Naive thymus-derived CD4-positive, alpha-beta T cell (primary cell): ENCODE results near the gene POLR3B. TPM values are rescaled to one million over a fixed set of nuclear protein-coding genes. Genes with fewer than 3 reads are reported as not detected.
A peak's percentile ranks its signal among the peaks of the same experiment; 100 is the strongest.
"Not testable (repeated sequence)": the region's sequence is repeated elsewhere in the genome, so short reads cannot be mapped to it uniquely, and the experiment has no call there.

Experiments used
- ATAC-seq: fragments of 150-1000 bp; cut with Tn5 transposase; 2 replicates; pipeline ENCODE4 v1.10.0; 2021; ENCODE audit warnings: mild to moderate bottlenecking, moderate library complexity
- CTCF ChIA-PET: fragments of 350-600 bp; sonication (Branson Sonifier 250); formaldehyde crosslinking; loops from one replicate; lab custom pipeline; 2021; ENCODE audit warnings: antibody characterized with exemption; lab: Charles Lee
- POLR2A ChIA-PET: fragments of 350-600 bp; sonication (Branson Sonifier 250); formaldehyde crosslinking; loops from one replicate; lab custom pipeline; 2021; ENCODE audit warnings: antibody characterized with exemption, inconsistent platforms; lab: Charles Lee
- DNase-seq, 9 donors: peaks; one replicate each; pipeline versions ENCODE4 v3.0.0 to v3.0.0-alpha.2; 2020 to 2022; ENCODE audit warnings: mixed read lengths in 1 of 9
- H3K27ac ChIP-seq: one replicate; pipeline ENCODE4 v1.7.0; 2013; ENCODE audit warnings: mild to moderate bottlenecking, low read depth, low read length, moderate library complexity
- H3K27me3 ChIP-seq, 2 donors: one replicate each; pipeline ENCODE4 v1.7.0; 2013; ENCODE audit warnings: low read length in 2 of 2, mild to moderate bottlenecking in 2 of 2, moderate library complexity in 2 of 2; ENCODE audit not compliant: control insufficient read depth in 2 of 2, insufficient read depth in 2 of 2
- H3K36me3 ChIP-seq, 3 experiments: 1 replicate in 2 of 3; 2 replicates in 1 of 3; pipeline ENCODE4 v1.7.0; 2013; ENCODE audit warnings: low read length in 3 of 3, mild to moderate bottlenecking in 3 of 3, moderate library complexity in 1 of 3; ENCODE audit not compliant: insufficient read depth in 3 of 3, control insufficient read depth in 2 of 3
- H3K4me1 ChIP-seq, 2 donors: one replicate each; pipeline ENCODE4 v1.7.0; 2013; ENCODE audit warnings: low read length in 2 of 2, mild to moderate bottlenecking in 2 of 2, moderate library complexity in 1 of 2; ENCODE audit not compliant: control insufficient read depth in 2 of 2, insufficient read depth in 2 of 2
- H3K4me3 ChIP-seq: 2 replicates; pipeline ENCODE4 v1.7.0; 2013; ENCODE audit warnings: mild to moderate bottlenecking, low read length
- H3K9me3 ChIP-seq, 3 experiments: 1 replicate in 2 of 3; 2 replicates in 1 of 3; pipeline ENCODE4 v1.7.0; 2013; ENCODE audit warnings: low read length in 3 of 3; ENCODE audit not compliant: control insufficient read depth in 2 of 3
- H3K27ac Mint-ChIP-seq, 9 donors: one replicate each; pipeline ENCODE4 v1.8.0; 2020 to 2022; ENCODE audit warnings: mixed read lengths in 9 of 9, mild to moderate bottlenecking in 8 of 9, moderate library complexity in 5 of 9, inconsistent platforms in 2 of 9
- H3K27me3 Mint-ChIP-seq, 5 donors: one replicate each; pipeline ENCODE4 v1.8.0; 2021 to 2022; ENCODE audit warnings: mixed read lengths in 5 of 5, mild to moderate bottlenecking in 1 of 5
- H3K36me3 Mint-ChIP-seq, 5 donors: one replicate each; pipeline ENCODE4 v1.8.0; 2020 to 2022; ENCODE audit warnings: mixed read lengths in 5 of 5, mild to moderate bottlenecking in 3 of 5, inconsistent platforms in 1 of 5
- H3K4me1 Mint-ChIP-seq, 7 donors: one replicate each; pipeline ENCODE4 v1.8.0; 2020 to 2022; ENCODE audit warnings: mixed read lengths in 7 of 7, mild to moderate bottlenecking in 3 of 7, inconsistent platforms in 1 of 7
- H3K4me3 Mint-ChIP-seq, 10 donors: one replicate each; pipeline ENCODE4 v1.8.0; 2020 to 2022; ENCODE audit warnings: mild to moderate bottlenecking in 10 of 10, mixed read lengths in 10 of 10, moderate library complexity in 6 of 10, inconsistent platforms in 2 of 10
- H3K9me3 Mint-ChIP-seq, 11 donors: one replicate each; pipeline ENCODE4 v1.8.0; 2020 to 2022; ENCODE audit warnings: mixed read lengths in 11 of 11, mild to moderate bottlenecking in 4 of 11, inconsistent platforms in 1 of 11, moderate library complexity in 1 of 11
- intact Hi-C, 2 donors: fragments of 100-400 bp; cut with micrococcal nuclease; formaldehyde crosslinking; loops; one replicate each; pipeline ENCODE4 v1.15.1; 2023
- polyA plus RNA-seq, 2 donors: library from polyadenylated mRNA; unstranded; fragments of 300-500 nt; fragmentation: Illumina TruSeq; gene quantifications; one replicate each; pipeline ENCODE4 v1.2.3, GENCODE V29; 2021
- total RNA-seq, 6 experiments: library from RNA in 5 of 6; stranded (reverse) in 5 of 6; gene quantifications; 1 replicate in 5 of 6; 2 replicates in 1 of 6; pipeline ENCODE4 v1.2.3 and lab custom pipeline; 2021 to 2026

POLR3B gene
- total and polyA plus RNA-seq, 7 experiments from 2014 or later, result 4.7 to 8.7 (median 6.8) TPM

DNA sequence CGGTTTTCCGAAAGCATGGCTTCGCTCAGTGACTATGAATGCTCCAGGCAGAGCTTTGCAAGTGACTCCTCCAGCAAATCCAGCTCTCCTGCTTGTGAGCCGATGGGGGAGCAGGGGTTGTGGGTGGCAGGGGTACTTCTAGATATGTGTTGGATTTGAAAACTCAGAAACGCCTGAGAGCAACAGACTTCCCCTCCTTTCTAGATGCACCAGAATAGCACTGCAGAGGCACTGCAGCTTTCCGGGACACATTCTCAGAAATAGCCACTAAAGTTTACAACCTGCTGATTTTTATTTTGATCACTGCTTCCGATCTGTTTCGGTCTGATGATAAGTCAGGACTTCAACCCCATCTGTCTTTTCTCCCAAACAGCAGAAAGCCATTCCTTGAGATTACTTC, 46.4 kb upstream of the POLR3B start:
- DNase-seq (no peak), ATAC-seq (no peak)
- Histone ChIP-seq H3K4me1 (peaks cover 0 to 19% of the 10 kb centered on the region in 2 donors), H3K9me3 (no peaks in the 10 kb centered on the region), H3K27me3 (no peaks in the 10 kb centered on the region), H3K36me3 (peaks cover 0 to 27% (median 7%) of the 10 kb centered on the region in 3 experiments), H3K4me3 (no peak overlapping the region), H3K27ac (no peak overlapping the region)
- POLR2A ChIA-PET, result interaction anchor here (1.0 to 2.4 kb wide), 4 partner anchors 9 to 65 kb away, joined by 3 to 14 read pairs (median 5); partner anchors contain the start of gene TCP11L2
- H3K36me3 Mint-ChIP-seq, result peaks cover 6 to 37% (median 14%) of the 10 kb centered on the region in 5 donors
- peak overlapping the region in 2 of 10 donors; percentile 2 to 34 for H3K4me3 Mint-ChIP-seq
- H3K27me3 Mint-ChIP-seq, result no peaks in the 10 kb centered on the region
- H3K27ac Mint-ChIP-seq, result peak overlapping the region in 6 of 9 donors; percentile 26 to 78 (median 67)
- CTCF ChIA-PET, result interaction anchor here (1.0 kb wide), 1 partner anchor 10 kb away, joined by 4 read pairs; no protein-coding TSS in a partner anchor
- H3K4me1 Mint-ChIP-seq, result peaks cover 15 to 78% (median 62%) of the 10 kb centered on the region in 7 donors
- intact Hi-C loops, result no loop called here
- H3K9me3 Mint-ChIP-seq, result no peaks in the 10 kb centered on the region

DNA sequence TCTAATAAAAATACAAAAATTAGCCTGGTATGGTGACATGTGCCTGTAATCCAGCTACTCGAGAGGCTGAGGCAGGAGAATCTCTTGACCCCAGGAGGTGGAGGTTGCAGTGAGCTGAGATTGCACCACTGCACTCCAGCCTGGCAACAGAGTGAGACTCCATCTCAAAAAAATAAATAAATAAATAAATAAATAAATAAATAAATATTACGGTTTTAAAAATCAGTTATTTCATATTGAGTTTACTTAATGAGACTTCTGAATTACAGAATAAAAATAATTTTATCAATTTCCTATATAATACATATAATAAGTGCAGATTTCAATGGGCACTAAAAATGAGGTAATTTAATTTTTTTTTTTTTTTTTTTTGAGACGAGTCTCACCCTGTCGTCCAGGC, 44.1 kb upstream of the POLR3B start:
- H3K27me3 Mint-ChIP-seq, H3K27me3 ChIP-seq, H3K4me3 ChIP-seq, H3K4me1 ChIP-seq, H3K9me3 ChIP-seq, intact Hi-C loops, H3K4me3 Mint-ChIP-seq, H3K27ac ChIP-seq, ATAC-seq, H3K9me3 Mint-ChIP-seq, DNase-seq: not testable (repeated sequence)
- CTCF ChIA-PET, result interaction anchor here (0.6 to 1.0 kb wide), 2 partner anchors 32 to 408 kb away, joined by 3 read pairs; no protein-coding TSS in a partner anchor
- Mint-ChIP-seq H3K36me3 (peaks cover 11 to 51% (median 28%) of the 10 kb centered on the region in 5 donors), H3K4me1 (peaks cover 6 to 65% (median 44%) of the 10 kb centered on the region in 7 donors), H3K27ac (peak overlapping the region in 1 of 9 donors; percentile 30)
- H3K36me3 ChIP-seq, result peaks cover 3 to 50% (median 8%) of the 10 kb centered on the region in 3 experiments
- POLR2A ChIA-PET, result interaction anchor here (7.8 kb wide), 1 partner anchor 10 kb away, joined by 74 read pairs; the partner anchor contains the start of gene TCP11L2

DNA sequence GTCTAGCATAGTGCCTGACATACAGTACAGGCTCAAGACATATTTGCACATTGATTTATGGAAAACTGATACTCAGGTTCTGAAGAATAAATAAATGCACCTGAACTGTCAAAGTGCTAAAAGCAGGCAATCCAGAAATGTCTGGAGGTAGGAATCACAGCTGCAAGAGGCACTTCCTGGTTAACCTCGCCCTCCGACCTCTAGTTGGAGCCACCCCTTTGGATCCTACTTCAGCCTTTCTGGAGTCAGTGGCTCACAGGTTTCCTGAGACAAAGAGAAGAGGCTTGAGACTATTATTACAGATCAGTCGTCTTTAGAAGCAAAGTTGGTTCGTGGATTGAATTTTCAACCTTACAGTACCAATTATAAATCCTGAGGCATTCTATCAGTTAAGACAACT, 42.0 kb upstream of the POLR3B start:
- Mint-ChIP-seq H3K4me3 (no peak overlapping the region), H3K9me3 (peaks cover 0 to 2% (median 0%) of the 10 kb centered on the region in 11 donors), H3K27ac (peak overlapping the region in 3 of 9 donors; percentile 19 to 73 (median 53)), H3K27me3 (no peaks in the 10 kb centered on the region), H3K36me3 (peaks cover 11 to 55% (median 36%) of the 10 kb centered on the region in 5 donors), H3K4me1 (peaks cover 6 to 47% (median 31%) of the 10 kb centered on the region in 7 donors)
- H3K36me3 ChIP-seq, result peaks cover 6 to 62% (median 13%) of the 10 kb centered on the region in 3 experiments
- no peaks in the 10 kb centered on the region for H3K4me1 ChIP-seq
- intact Hi-C loops, result no loop called here
- no peaks in the 10 kb centered on the region for H3K9me3 ChIP-seq
- ATAC-seq (no peak), DNase-seq (no peak)
- no peak overlapping the region for H3K27ac ChIP-seq
- POLR2A ChIA-PET, result interaction anchor here (0.9 to 7.8 kb wide), 4 partner anchors 12 to 89 kb away, joined by 3 to 74 read pairs (median 4); partner anchors contain the start of gene TCP11L2
- no peaks in the 10 kb centered on the region for H3K27me3 ChIP-seq
- CTCF ChIA-PET, result interaction anchor here (0.6 to 0.9 kb wide), 2 partner anchors 12 to 46 kb away, joined by 3 read pairs; no protein-coding TSS in a partner anchor
- H3K4me3 ChIP-seq, result no peak overlapping the region

DNA sequence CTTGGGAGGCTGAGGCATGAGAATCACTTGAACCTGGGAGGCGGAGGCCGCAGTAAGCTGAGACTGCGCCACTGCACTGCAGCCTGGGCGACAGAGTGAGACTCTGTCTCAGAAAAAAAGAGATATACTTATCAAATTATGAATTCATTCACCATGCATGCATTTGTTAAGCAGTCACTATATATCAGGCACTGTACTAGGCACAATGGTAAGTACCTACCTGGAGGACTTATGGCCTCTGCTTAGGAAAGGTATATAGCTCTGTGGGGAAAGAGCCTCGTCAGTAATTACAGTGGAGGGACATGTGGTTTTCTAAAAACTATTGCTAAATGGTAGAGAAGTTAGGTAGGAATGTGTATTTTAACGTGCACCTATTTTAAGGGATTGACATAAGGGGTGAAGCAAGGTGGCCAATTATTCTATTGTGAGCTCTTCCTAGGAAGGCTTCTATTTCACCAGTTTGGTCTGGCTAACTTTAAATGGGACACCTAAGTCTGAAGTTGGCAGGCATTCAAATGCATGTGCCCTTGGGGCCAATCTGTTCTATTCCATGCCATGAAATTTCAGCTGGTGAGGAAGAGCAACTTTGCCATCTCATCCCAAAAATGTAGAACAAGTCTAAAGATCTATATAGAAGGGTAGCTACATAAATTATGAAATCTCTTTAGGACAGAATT, 40.0 kb upstream of the POLR3B start:
- DNase-seq (no peak), ATAC-seq (no peak)
- no peaks in the 10 kb centered on the region for H3K27me3 ChIP-seq
- ChIA-PET POLR2A (interaction anchor here (7.8 kb wide), 1 partner anchor 14 kb away, joined by 74 read pairs; the partner anchor contains the start of gene TCP11L2), CTCF (no interaction called here)
- no peak overlapping the region for H3K4me3 Mint-ChIP-seq
- H3K4me3 ChIP-seq, result no peak overlapping the region
- H3K27me3 Mint-ChIP-seq, result no peaks in the 10 kb centered on the region
- H3K36me3 ChIP-seq, result peaks cover 19 to 82% (median 23%) of the 10 kb centered on the region in 3 experiments
- intact Hi-C loops, result no loop called here
- peaks cover 0 to 32% (median 23%) of the 10 kb centered on the region in 7 donors for H3K4me1 Mint-ChIP-seq
- H3K9me3 Mint-ChIP-seq, result peaks cover 0 to 2% (median 0%) of the 10 kb centered on the region in 11 donors
- H3K36me3 Mint-ChIP-seq, result peaks cover 19 to 62% (median 46%) of the 10 kb centered on the region in 5 donors
- no peaks in the 10 kb centered on the region for H3K4me1 ChIP-seq
- H3K9me3 ChIP-seq, result no peaks in the 10 kb centered on the region
- H3K27ac ChIP-seq, result no peak overlapping the region
- H3K27ac Mint-ChIP-seq, result peak overlapping the region in 1 of 9 donors; percentile 69

DNA sequence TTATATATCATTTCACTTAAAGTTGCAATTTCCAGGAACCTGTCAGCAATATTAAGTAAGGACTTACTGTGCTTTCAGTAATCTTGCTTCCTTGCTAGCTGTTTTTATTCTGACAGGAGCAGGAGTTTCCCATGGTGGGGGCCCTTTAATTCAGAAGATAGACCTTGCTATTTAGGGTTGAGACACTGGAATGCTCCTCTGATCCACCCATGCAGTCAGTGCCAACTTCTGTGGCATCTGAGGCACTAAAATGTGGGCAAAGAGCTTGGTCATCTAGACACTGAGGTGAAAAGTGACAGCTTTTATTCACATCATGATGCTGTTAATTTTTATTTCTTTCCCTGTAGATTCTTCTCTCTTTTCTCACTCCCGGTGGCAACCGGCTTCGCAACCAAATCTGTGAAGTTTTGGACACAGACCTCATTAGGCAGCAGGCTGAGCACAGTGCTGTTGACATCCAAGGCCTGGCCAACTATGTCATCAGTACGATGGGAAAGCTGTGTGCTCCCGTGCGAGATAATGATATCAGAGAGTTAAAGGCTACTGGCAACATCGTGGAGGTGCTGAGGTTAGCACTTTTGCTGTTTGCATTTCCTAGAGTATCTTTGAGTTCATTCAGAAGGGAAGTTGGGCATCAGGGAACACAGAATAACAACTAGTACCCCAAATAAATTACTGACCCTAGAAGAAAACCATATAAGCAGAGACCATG, 36.3 kb upstream of the POLR3B start:
- no peak for DNase-seq
- Histone ChIP-seq H3K36me3 (peaks cover 36 to 94% (median 41%) of the 10 kb centered on the region in 3 experiments), H3K27ac (no peak overlapping the region), H3K4me3 (no peak overlapping the region), H3K9me3 (no peaks in the 10 kb centered on the region), H3K4me1 (no peaks in the 10 kb centered on the region), H3K27me3 (no peaks in the 10 kb centered on the region)
- no peak for ATAC-seq
- H3K4me1 Mint-ChIP-seq, result peaks cover 0 to 28% (median 24%) of the 10 kb centered on the region in 7 donors
- intact Hi-C loops, result no loop called here
- no peaks in the 10 kb centered on the region for H3K27me3 Mint-ChIP-seq
- no peak overlapping the region for H3K4me3 Mint-ChIP-seq
- peaks cover 24 to 73% (median 55%) of the 10 kb centered on the region in 5 donors for H3K36me3 Mint-ChIP-seq
- POLR2A ChIA-PET, result interaction anchor here (1.8 to 7.8 kb wide), 3 partner anchors 11 to 19 kb away, joined by 6 to 74 read pairs (median 13); partner anchors contain the start of gene TCP11L2
- peak overlapping the region in 1 of 9 donors; percentile 51 for H3K27ac Mint-ChIP-seq
- CTCF ChIA-PET, result no interaction called here
- peaks cover 0 to 2% (median 0%) of the 10 kb centered on the region in 11 donors for H3K9me3 Mint-ChIP-seq

DNA sequence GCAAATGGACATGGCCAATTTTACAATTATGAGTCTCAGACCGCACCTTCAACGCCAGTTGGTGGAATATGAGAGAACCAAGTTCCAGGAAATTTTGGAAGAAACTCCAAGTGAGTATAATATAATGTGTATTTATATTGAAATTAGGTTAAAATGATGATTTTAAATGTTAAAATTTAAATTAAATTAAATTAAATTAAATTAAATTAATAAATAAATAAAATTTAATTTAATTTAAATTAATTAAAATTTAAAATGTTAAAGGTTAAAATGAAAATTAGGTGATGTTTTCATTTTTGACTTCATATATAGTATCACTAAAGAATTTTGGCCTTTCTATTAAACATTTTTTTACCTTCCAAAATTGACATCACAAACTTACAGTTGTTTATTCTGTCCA, 34.0 kb upstream of the POLR3B start:
- Histone ChIP-seq H3K27me3 (no peaks in the 10 kb centered on the region), H3K4me3 (no peak overlapping the region), H3K4me1 (no peaks in the 10 kb centered on the region), H3K36me3 (peaks cover 31 to 94% (median 38%) of the 10 kb centered on the region in 3 experiments), H3K9me3 (no peaks in the 10 kb centered on the region), H3K27ac (no peak overlapping the region)
- no peak overlapping the region for H3K4me3 Mint-ChIP-seq
- CTCF ChIA-PET, result no interaction called here
- intact Hi-C loops, result no loop called here
- ATAC-seq, result no peak
- H3K4me1 Mint-ChIP-seq, result peaks cover 0 to 24% (median 22%) of the 10 kb centered on the region in 7 donors
- no peak for DNase-seq
- peaks cover 20 to 73% (median 43%) of the 10 kb centered on the region in 5 donors for H3K36me3 Mint-ChIP-seq
- H3K27ac Mint-ChIP-seq, result peak overlapping the region in 1 of 9 donors; percentile 68
- no peaks in the 10 kb centered on the region for H3K27me3 Mint-ChIP-seq
- H3K9me3 Mint-ChIP-seq, result no peaks in the 10 kb centered on the region
- POLR2A ChIA-PET, result interaction anchor here (1.0 to 2.1 kb wide), 2 partner anchors 19 to 21 kb away, joined by 3 to 13 read pairs; partner anchors contain the start of gene TCP11L2
